Measurements from ENCODE around the gene SLC38A11. TPM values are rescaled to one million over a fixed set of nuclear protein-coding genes. Genes with fewer than 3 reads are reported as not detected.

Gene SLC38A11
- total and polyA plus RNA-seq, 2 experiments from 2014 or later: not detected

- no peak for ATAC-seq
- Mint-ChIP-seq H3K27me3 (ENCODE audit: insufficient read depth, low read depth, poor library complexity) (no peaks in the 10 kb centered on the region), H3K9me3 (no peaks in the 10 kb centered on the region), H3K4me3 (no peak overlapping the region), H3K4me1 (peaks cover 31% of the 10 kb centered on the region), H3K36me3 (ENCODE audit: low read depth) (no peaks in the 10 kb centered on the region), H3K27ac (no peak overlapping the region)
- Histone ChIP-seq H2AFZ (no peak overlapping the region), H3K36me3 (ENCODE audit: insufficient read depth) (no peaks in the 10 kb centered on the region), H3F3A (replicated peaks; ENCODE audit: low read depth) (no peaks in the 10 kb centered on the region), H3K4me2 (no peak overlapping the region), H3K27ac (ENCODE audit: low read depth) (no peak overlapping the region), H3K4me1 (ENCODE audit: insufficient read depth) (peaks cover 27% of the 10 kb centered on the region), H4K20me1 (replicated peaks; ENCODE audit: insufficient read depth) (no peaks in the 10 kb centered on the region), H3K27me3 (ENCODE audit: insufficient read depth) (no peaks in the 10 kb centered on the region), H3K4me3 (no peak overlapping the region), H3K79me2 (replicated peaks; ENCODE audit: insufficient read depth) (no peaks in the 10 kb centered on the region), H3K9me2 (ENCODE audit: insufficient read depth) (no peaks in the 10 kb centered on the region)
- TF ChIP-seq ETS1 (IDR thresholded peaks at IDR 0.05) (no peak), JUNB (IDR thresholded peaks at IDR 0.05; ENCODE audit: unreplicated experiment) (no peak), POLR2AphosphoS5 (IDR thresholded peaks at IDR 0.05; ENCODE audit: low read depth) (no peak), ZNF331 (CRISPR knock-in tag; IDR thresholded peaks at IDR 0.05; ENCODE audit: low read depth) (no peak), EZH2 (IDR thresholded peaks at IDR 0.05; ENCODE audit: low read depth, unreplicated experiment) (no peak), STAT1 (IDR thresholded peaks at IDR 0.05; ENCODE audit: unreplicated experiment) (no peak), ZNF462 (CRISPR knock-in tag; IDR thresholded peaks at IDR 0.05) (no peak), ZNF114 (CRISPR knock-in tag; IDR thresholded peaks at IDR 0.05) (no peak), NANOG (IDR thresholded peaks at IDR 0.05; ENCODE audit: borderline replicate concordance) (no peak), REST (IDR thresholded peaks at IDR 0.05; ENCODE audit: unreplicated experiment) (no peak), EZH2phosphoT487 (IDR thresholded peaks at IDR 0.05; ENCODE audit: unreplicated experiment) (no peak), CREB1 (CRISPR knock-in tag; IDR thresholded peaks at IDR 0.05; ENCODE audit: low read depth) (no peak), CTCF (conservative IDR thresholded peaks at IDR 0.05; ENCODE audit: low read depth in 2 of 2) (no peak)
- no peak for DNase-seq (ENCODE audit: low spot score)
Measured at GRCh38 chr2:164915566-164915965, 39.8 kb downstream of the SLC38A11 start.

Data from GM23338 (cell line).